ENCODE data around the gene POLR3A.

The POLR3A gene

DNA sequence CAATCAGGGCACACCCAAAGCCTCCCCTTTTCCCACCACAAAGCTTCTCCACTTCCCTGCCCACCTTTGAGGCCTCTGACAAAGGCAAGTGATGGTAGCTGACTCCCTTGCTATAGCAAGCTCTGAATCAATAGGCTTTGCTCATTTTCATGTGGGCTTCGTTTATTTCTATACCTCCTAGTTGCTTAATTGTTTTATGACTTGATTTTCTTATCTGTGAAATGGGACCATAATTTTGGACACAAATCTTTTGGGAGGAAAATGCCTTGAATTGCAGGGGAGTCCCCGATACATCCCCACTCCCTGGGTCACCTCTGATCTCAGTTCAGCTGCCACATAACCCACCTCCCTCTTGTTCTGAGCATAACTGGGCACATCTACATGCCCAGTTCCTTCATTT is 89.1 kb downstream of the POLR3A start:
- no peak for DNase-seq

- no peak for DNase-seq
Measured at GRCh38 chr10:77939561-77940001, 89.7 kb downstream of the POLR3A start.

GRCh38 chr10:77936697-77937567 is 92.4 kb downstream of the POLR3A start:
- no peak for DNase-seq

DNA sequence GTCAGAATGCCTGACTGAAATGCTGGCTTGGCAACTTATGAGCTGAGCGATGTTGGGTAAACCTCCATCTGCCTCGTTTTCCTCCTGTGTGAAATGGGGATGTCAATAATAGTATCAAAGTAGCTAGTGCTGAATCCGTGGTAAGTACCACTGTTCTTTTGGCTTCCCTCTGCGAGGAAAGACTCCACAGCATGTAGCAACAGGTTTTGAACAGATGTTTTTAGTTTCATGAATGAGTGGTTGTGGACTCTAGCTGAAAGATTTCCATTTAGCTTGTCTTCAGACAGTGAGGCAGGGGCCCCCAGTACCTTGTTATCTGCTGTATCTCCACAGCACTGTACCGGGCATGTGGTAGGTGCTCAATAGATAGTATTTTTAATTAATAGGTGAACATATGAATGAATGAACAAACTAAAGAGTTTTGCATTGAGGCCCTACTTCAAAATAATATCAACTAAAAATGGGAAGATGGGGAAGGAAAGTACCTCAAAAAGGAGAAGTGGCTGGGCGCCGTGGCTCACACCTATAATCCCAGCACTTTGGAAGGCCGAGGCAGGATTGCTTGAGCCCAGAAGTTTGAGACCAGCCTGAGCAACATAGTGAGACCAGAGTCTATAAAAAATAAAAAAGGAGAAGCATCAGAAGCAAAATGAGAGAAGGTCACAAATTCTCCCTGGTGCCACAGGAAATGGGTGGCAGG is 97.1 kb downstream of the POLR3A start:
- no peak for DNase-seq

GRCh38 chr10:77927402-77928246 is 101.7 kb downstream of the POLR3A start:
- no peak for DNase-seq

- no peak for DNase-seq
Measured at GRCh38 chr10:77926566-77927401, 102.5 kb downstream of the POLR3A start, which contains the start of gene DLG5. TSS of gene DLG5 (minus strand) at chr10:77926755. CDS start at chr10:77926520, 235 bp downstream.

GRCh38 chr10:77925795-77926565 is 103.3 kb downstream of the POLR3A start:
- DNase-seq: no peak

DNA sequence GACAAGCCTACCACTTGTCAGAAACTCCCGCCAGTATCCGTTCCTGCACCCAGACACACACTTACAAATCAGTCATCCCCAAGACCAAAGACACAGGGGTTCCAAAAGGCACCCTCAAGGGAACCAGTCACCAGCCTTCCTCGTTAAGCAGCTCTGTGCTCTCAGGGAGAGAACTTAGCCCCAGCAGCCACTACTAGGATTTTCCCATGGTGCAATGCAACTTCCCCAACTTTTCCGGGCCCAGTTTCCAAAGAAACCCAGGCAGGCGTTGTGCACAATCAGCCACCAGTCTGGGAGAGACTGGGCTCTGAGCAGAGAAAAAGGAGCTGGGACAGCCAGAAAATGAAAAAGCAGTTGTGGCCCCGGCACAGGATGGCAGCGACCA is 103.9 kb downstream of the POLR3A start:
- DNase-seq: no peak

GRCh38 chr10:77922566-77923179 is 106.6 kb downstream of the POLR3A start:
- no peak for DNase-seq

- DNase-seq: no peak
Measured at GRCh38 chr10:77922055-77922454, 107.3 kb downstream of the POLR3A start.

DNA sequence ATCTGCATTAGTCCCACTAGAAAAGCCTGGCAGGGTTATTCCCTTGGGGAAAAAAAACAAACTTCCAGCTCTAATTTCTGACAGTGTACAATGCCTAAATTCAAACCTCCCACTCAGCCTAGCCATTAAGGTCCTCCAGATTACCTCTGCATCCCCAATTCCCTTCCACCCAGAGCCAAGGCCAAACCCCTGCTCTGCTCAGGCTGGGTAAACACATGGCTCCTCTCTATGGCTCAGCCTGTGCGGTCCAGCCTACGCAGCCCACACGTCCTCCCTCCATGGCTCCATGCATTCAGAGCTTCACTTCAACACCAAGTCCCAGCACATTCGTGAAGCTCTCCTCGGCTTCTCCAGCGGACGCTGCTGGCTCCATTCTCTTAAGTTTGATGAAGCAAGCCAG is 107.9 kb downstream of the POLR3A start:
- no peak for DNase-seq

DNA sequence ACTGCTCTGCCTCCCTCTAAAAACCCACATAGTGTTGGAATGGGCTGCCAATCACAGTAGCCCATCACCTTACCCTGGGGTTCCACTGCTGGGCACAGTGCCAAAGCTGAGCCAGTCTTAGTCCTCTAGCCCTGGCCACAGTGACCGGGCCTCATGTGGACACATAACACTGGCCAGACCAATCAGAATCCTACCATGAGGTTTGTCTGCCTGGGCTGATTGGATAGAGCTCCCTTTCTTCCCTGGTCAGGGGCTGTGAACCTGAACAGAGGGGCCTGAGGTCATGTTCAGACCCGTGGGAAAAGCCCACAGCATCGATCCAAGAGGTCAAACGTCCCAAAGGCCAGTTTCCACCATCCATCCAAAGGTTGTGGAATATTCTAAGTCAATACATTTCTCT is 108.8 kb downstream of the POLR3A start:
- DNase-seq: no peak

DNA sequence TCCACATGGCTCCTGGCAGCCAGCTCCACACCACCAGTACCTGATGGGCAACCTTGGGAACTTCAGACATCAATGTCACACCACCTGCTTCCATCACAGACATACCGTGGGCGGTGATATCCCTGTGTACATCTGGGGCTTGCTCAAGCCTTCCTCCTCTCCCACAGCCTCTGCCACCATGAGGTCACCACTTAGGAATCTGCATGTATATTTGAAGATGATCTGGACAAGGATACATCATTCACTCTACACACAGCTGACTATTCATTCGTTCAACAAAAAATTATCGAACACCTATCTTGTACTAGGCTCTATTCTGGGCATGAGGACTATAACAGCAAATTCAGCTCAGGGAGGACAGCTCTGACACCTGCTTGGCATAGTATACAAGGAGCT is 109.6 kb downstream of the POLR3A start:
- DNase-seq: no peak

All from bone marrow (tissue), 2 donors.